SH-SY5Y (cell line): ENCODE measurements around the gene CFAP299.

Experiments used
- GATA2 ChIP-seq: IDR thresholded peaks from 2 replicates; pipeline ENCODE4 v1.6.1; 2011; ENCODE audit warnings: mild to moderate bottlenecking, low read depth, low read length
- GATA3 ChIP-seq: IDR thresholded peaks from 2 replicates; pipeline ENCODE4 v1.6.1; 2011; ENCODE audit warnings: low read depth, mild to moderate bottlenecking, low read length, moderate library complexity

DNA sequence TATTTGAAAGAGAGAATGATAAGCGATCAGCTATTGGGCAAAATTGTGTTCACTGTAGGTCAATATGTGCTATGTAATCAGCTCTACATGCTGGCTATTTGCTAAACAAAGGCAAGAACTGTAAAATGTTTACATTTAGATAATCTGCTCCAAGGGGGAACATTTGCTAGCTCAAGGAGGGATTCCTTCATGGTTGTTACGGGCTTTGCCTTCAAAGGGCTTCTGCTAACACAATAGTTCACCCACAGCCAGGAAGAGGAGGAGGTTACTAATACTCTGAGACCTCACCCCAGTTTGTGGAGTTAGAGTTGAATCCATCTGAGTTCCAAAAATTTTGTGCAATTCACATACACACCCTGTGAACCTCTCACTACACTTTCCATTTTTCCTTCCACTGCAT is 587.4 kb downstream of the CFAP299 start:
- TF ChIP-seq GATA2: no peak
- no peak for TF ChIP-seq GATA3
